ENCODE data around the gene MAPRE3. TPM values are rescaled to one million over a fixed set of nuclear protein-coding genes. Genes with fewer than 3 reads are reported as not detected.

MAPRE3 gene
- total and polyA plus RNA-seq, 9 of the 15 experiments (the other 6 are each of a cell fraction or from before 2014, with no cell fraction given): 0.70 to 43.2 (median 12.6) TPM

GRCh38 chr2:27051902-27052645, 81.6 kb downstream of the MAPRE3 start:
- H3K4me1 ChIP-seq (replicated peaks in 1 of 2; ENCODE audit: control insufficient read depth in 2 of 2, insufficient read depth in 2 of 2, low read length in 2 of 2): peaks cover 24 to 36% of the 10 kb centered on the region in 2 experiments; a peak in 4 of 5 replicates
- intact Hi-C loops (cut with micrococcal nuclease): loop anchor here (2.0 kb wide), 2 partner anchors 19 to 29 kb away; partner anchors contain the start of gene TMEM214
- no peak for FAIRE-seq
- no peak for DNase-seq (ENCODE audit: extremely low read depth in 1 of 4, low spot score in 3 of 4)
- peaks cover 45% of the 10 kb centered on the region; the same call in 2 of the 3 replicates for H3K36me3 ChIP-seq (ENCODE audit: control insufficient read depth, insufficient read depth, low read length)
- H3K27ac ChIP-seq (ENCODE audit: extremely low read depth, low read depth, low read length): peak overlapping the region; percentile 95
- H3K9ac ChIP-seq (ENCODE audit: insufficient read depth in 1 of 2, low read depth in 2 of 2, low read length in 2 of 2): peak overlapping the region; percentile 85 to 95
- in situ Hi-C loops (cut with MboI): no loop called here
- no peaks in the 10 kb centered on the region for H3K27me3 ChIP-seq (ENCODE audit: control insufficient read depth in 2 of 2, insufficient read depth in 2 of 2, low read length in 2 of 2)
- peak overlapping the region; percentile 98 for H3K4me2 ChIP-seq (ENCODE audit: insufficient read depth, low read length)
- no peaks in the 10 kb centered on the region for H3K9me3 ChIP-seq (replicated peaks; ENCODE audit: control insufficient read depth, insufficient read depth, low read depth, low read length)
- no peaks in the 10 kb centered on the region; the same call in 1 of the 2 replicates for H4K20me1 ChIP-seq (replicated peaks; ENCODE audit: control insufficient read depth, insufficient read depth, low read length)
- H3K4me3 ChIP-seq: peak overlapping the region; percentile 84
- peak; percentile 2 for ATAC-seq
- no peaks in the 10 kb centered on the region for H3K9me1 ChIP-seq (ENCODE audit: control insufficient read depth, insufficient read depth, low read length)
- H2AFZ ChIP-seq (ENCODE audit: low read depth, low read length): peak overlapping the region; percentile 78
- WGBS (ENCODE audit: insufficient coverage, low coverage, missing lambda C conversion rate): 6% methylated on average over 17 of the region's 24 CpGs
- ChIA-PET CTCF (ENCODE audit: low intra/inter-chr PET ratio) (interaction anchor here (1.0 kb wide), 1 partner anchor 35 kb away, joined by 4 read pairs; the partner anchor contains the start of gene KHK), POLR2A (interaction anchor here (0.6 to 10.5 kb wide), 11 partner anchors 8 to 112 kb away, joined by 3 to 112 read pairs (median 8); partner anchors contain the start of genes OST4 and TMEM214)
- 0 out of 3 replicates have a peak, but pooled peaks cover 5% of the 10 kb centered on the region for H3K79me2 ChIP-seq (ENCODE audit: control insufficient read depth, insufficient read depth, low read length)
- BruUV-seq (replicated peaks): no TSS peak
- TF ChIP-seq KAT7 (CRISPR knock-in tag; IDR thresholded peaks at IDR 0.05; ENCODE audit: borderline replicate concordance) (no peak), ZNF282 (CRISPR knock-in tag; IDR thresholded peaks at IDR 0.05) (no peak), ARID4B (CRISPR knock-in tag; IDR thresholded peaks at IDR 0.05) (0 out of 2 replicates have a peak, but pooled peaks have one; percentile 2), TEAD1 (CRISPR knock-in tag; IDR thresholded peaks at IDR 0.05) (0 out of 4 replicates have a peak, but pooled peaks of 1 of the 2 experiments have one; percentile 27), SIN3B (IDR thresholded peaks at IDR 0.05; ENCODE audit: low read depth) (peak; percentile 15; the same call in 1 of the 2 replicates), RFX1 (IDR thresholded peaks at IDR 0.05) (no peak), MLX (CRISPR knock-in tag; conservative IDR thresholded peaks at IDR 0.05) (0 out of 4 replicates have a peak, but pooled peaks of 1 of the 2 experiments have one; percentile 37), ZFP30 (CRISPR knock-in tag; IDR thresholded peaks at IDR 0.05; ENCODE audit: borderline replicate concordance) (no peak), SREBF1 (IDR thresholded peaks at IDR 0.05; ENCODE audit: borderline replicate concordance, low read depth, low read length) (no peak), TAF7 (tag; IDR thresholded peaks at IDR 0.05) (no peak)
- TF ChIP-seq, protein P1, sequence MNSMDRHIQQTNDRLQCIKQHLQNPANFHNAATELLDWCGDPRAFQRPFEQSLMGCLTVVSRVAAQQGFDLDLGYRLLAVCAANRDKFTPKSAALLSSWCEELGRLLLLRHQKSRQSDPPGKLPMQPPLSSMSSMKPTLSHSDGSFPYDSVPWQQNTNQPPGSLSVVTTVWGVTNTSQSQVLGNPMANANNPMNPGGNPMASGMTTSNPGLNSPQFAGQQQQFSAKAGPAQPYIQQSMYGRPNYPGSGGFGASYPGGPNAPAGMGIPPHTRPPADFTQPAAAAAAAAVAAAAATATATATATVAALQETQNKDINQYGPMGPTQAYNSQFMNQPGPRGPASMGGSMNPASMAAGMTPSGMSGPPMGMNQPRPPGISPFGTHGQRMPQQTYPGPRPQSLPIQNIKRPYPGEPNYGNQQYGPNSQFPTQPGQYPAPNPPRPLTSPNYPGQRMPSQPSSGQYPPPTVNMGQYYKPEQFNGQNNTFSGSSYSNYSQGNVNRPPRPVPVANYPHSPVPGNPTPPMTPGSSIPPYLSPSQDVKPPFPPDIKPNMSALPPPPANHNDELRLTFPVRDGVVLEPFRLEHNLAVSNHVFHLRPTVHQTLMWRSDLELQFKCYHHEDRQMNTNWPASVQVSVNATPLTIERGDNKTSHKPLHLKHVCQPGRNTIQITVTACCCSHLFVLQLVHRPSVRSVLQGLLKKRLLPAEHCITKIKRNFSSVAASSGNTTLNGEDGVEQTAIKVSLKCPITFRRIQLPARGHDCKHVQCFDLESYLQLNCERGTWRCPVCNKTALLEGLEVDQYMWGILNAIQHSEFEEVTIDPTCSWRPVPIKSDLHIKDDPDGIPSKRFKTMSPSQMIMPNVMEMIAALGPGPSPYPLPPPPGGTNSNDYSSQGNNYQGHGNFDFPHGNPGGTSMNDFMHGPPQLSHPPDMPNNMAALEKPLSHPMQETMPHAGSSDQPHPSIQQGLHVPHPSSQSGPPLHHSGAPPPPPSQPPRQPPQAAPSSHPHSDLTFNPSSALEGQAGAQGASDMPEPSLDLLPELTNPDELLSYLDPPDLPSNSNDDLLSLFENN (IDR thresholded peaks at IDR 0.05; ENCODE audit: low read depth in 2 of 2, low read length in 2 of 2): no peak

All from K562 (cell line).